ENCODE data around the gene SIRPG. TPM values are rescaled to one million over a fixed set of nuclear protein-coding genes. Genes with fewer than 3 reads are reported as not detected.
"Not testable (repeated sequence)": the region's sequence is repeated elsewhere in the genome, so short reads cannot be mapped to it uniquely, and the experiment has no call there.

Gene SIRPG
- total RNA-seq, 4 donors from 2014 or later: not detected

GRCh38 chr20:1619861-1620444 is 37.6 kb downstream of the SIRPG start, which contains the start of gene SIRPB1:
Gene SIRPB1, minus strand, starts transcription at chr20:1620009. Its CDS starts 65 bp downstream, at chr20:1619944.
- 27 to 58% methylated on average over 5 of the region's 5 CpGs for WGBS, 2 donors
- DNase-seq: no peak
- H3K27ac ChIP-seq: no peak within 1 kb of the TSS
- H3K27me3 ChIP-seq: no peaks in the 10 kb centered on the region
- no peak for TF ChIP-seq POLR2A (IDR thresholded peaks at IDR 0.05)
- TF ChIP-seq, protein P1, sequence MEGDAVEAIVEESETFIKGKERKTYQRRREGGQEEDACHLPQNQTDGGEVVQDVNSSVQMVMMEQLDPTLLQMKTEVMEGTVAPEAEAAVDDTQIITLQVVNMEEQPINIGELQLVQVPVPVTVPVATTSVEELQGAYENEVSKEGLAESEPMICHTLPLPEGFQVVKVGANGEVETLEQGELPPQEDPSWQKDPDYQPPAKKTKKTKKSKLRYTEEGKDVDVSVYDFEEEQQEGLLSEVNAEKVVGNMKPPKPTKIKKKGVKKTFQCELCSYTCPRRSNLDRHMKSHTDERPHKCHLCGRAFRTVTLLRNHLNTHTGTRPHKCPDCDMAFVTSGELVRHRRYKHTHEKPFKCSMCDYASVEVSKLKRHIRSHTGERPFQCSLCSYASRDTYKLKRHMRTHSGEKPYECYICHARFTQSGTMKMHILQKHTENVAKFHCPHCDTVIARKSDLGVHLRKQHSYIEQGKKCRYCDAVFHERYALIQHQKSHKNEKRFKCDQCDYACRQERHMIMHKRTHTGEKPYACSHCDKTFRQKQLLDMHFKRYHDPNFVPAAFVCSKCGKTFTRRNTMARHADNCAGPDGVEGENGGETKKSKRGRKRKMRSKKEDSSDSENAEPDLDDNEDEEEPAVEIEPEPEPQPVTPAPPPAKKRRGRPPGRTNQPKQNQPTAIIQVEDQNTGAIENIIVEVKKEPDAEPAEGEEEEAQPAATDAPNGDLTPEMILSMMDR (IDR thresholded peaks at IDR 0.05): no peak
- no peaks in the 10 kb centered on the region for H3K4me1 ChIP-seq
- intact Hi-C loops (cut with DNase I): no loop called here
- H3K9me3 ChIP-seq: no peaks in the 10 kb centered on the region
- H3K36me3 ChIP-seq: no peaks in the 10 kb centered on the region
- H3K4me3 ChIP-seq (replicated peaks in 1 of 3): no peak within 1 kb of the TSS

DNA sequence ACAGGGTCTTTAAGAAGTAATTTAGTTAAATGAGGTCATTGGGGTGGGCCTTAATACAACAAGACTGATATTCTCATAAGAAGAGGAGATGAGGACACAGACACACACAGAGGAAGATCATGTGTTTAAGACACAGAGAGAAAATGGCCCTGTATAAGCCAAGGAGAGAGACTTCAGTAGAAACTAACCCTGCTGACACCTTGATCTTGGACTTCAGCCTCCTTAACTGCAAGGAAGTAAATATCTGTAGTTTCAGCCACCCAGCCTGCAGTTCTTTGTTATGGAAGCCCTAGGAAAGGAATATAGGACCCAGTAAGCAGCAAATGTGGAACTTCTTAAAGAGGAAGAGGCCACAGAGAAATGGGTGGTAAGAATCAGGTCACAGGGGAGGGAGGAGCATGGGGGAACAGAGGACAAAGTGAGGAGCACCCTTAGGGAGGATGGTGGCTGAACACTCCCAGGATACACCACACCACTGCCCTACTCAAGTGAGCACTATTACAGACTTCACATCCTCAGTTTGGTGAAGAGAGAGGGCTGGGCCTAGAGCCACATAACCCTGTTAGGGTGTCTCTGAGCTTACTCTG is 38.5 kb downstream of the SIRPG start:
- no peak for TF ChIP-seq POLR2A (IDR thresholded peaks at IDR 0.05)
- TF ChIP-seq, protein P1 (IDR thresholded peaks at IDR 0.05): no peak
- Histone ChIP-seq H3K27me3 (no peaks in the 10 kb centered on the region), H3K36me3 (no peaks in the 10 kb centered on the region), H3K4me3 (replicated peaks in 1 of 3) (no peak overlapping the region), H3K27ac (no peak overlapping the region), H3K9me3 (no peaks in the 10 kb centered on the region), H3K4me1 (no peaks in the 10 kb centered on the region)
- intact Hi-C loops (cut with DNase I): no loop called here
- no peak for DNase-seq

DNA sequence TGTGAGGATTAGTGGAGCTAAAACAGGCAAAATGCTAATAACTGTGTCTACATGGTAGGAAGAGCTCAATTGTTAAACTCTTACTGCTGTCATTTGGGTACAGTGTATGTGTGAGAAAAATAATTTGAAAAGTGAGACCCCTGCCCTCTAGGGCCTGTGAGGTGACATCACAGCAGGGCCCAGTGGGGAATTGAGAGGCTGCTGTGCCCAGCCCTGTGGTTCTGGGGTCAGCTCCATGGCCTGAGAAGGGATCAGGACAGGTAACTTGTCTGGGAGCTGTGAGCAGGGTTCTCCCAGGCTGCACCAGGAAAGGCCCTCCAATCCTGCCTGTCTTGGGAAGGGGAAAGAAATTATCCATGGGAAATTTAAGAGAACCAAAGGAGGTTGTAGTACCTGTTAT is 39.1 kb downstream of the SIRPG start:
- Histone ChIP-seq H3K36me3 (no peaks in the 10 kb centered on the region), H3K27ac (no peak overlapping the region), H3K9me3 (no peaks in the 10 kb centered on the region), H3K27me3 (no peaks in the 10 kb centered on the region), H3K4me1 (no peaks in the 10 kb centered on the region), H3K4me3 (replicated peaks in 1 of 3) (no peak overlapping the region)
- intact Hi-C loops (cut with DNase I): no loop called here
- no peak for TF ChIP-seq POLR2A (IDR thresholded peaks at IDR 0.05)
- TF ChIP-seq, protein P1 (IDR thresholded peaks at IDR 0.05): no peak
- no peak for DNase-seq

- H3K36me3 ChIP-seq: no peaks in the 10 kb centered on the region
- no peaks in the 10 kb centered on the region for H3K27me3 ChIP-seq
- H3K4me1 ChIP-seq: no peaks in the 10 kb centered on the region
- TF ChIP-seq, protein P1 (IDR thresholded peaks at IDR 0.05): no peak
- no peak for TF ChIP-seq POLR2A (IDR thresholded peaks at IDR 0.05)
- no peaks in the 10 kb centered on the region for H3K9me3 ChIP-seq
- H3K27ac ChIP-seq: no peak overlapping the region
- intact Hi-C loops (cut with DNase I): no loop called here
- DNase-seq: no peak
- H3K4me3 ChIP-seq (replicated peaks in 1 of 3): no peak overlapping the region
Observed at GRCh38 chr20:1616858-1617434, 40.6 kb downstream of the SIRPG start.

- H3K27ac ChIP-seq; H3K4me1 ChIP-seq; intact Hi-C loops (cut with DNase I); H3K9me3 ChIP-seq; DNase-seq; H3K4me3 ChIP-seq (replicated peaks in 1 of 3); H3K27me3 ChIP-seq; H3K36me3 ChIP-seq: not testable (repeated sequence)
- no CpG with 5 or more reads among the region's 5 CpGs for WGBS, 2 donors
Observed at GRCh38 chr20:1610404-1610803, 47.2 kb downstream of the SIRPG start.

DNA sequence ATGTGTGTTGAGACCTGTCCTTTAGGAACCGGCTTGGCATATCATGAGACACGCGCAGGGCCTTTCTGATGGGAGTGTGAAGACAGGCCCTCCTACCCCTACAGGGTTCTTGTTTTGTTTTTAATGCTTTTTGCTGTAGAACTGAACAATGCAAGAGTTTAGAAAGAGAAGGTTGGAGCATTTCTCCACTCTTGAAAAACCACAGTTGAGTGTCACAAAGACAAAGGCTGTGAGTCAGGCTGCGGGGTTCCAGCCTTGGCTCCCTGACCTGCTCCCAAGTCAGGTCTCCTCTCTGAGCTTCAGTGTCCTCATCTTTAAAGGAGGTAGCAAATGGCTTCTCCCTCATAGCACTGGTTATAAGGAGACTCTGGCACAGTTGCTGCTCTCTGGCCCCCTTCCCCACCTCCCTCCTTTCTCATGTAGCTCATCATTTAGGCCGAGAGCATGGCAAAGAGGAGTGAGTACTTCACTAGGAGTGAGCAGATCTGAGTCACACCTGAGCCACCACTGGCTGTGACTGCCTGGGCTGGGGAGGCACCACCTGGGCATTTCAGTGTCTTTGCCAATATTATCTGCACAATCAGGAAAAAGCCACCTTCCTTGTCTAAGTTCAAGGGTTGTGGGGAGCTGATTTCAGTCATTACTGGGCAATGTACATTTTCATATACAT is 48.8 kb downstream of the SIRPG start:
- H3K9me3 ChIP-seq; intact Hi-C loops (cut with DNase I); H3K27me3 ChIP-seq; H3K27ac ChIP-seq; DNase-seq; H3K36me3 ChIP-seq; H3K4me3 ChIP-seq (replicated peaks in 1 of 3); H3K4me1 ChIP-seq: not testable (repeated sequence)
- WGBS, 2 donors: 60% methylated on average over 3 of the region's 5 CpGs; no CpG with 5 or more reads in 1 of the 2 donors

All from thyroid gland (tissue), 4 donors.